HL-60/S4 treated with phorbol 12-myristate 13-acetate at 8.2 ng/mL for 4 days and 3 days (cell line): ENCODE data around the gene SAXO2.
"Not testable (repeated sequence)": the region's sequence is repeated elsewhere in the genome, so short reads cannot be mapped to it uniquely, and the experiment has no call there.

Experiments used
- in situ Hi-C: fragments of 300-500 bp; cut with MboI; formaldehyde crosslinking; loops from 2 replicates; pipeline ENCODE4 v1.15.0; 2022; ENCODE audit warnings: low sequenced_read_pairs

Gene SAXO2

DNA sequence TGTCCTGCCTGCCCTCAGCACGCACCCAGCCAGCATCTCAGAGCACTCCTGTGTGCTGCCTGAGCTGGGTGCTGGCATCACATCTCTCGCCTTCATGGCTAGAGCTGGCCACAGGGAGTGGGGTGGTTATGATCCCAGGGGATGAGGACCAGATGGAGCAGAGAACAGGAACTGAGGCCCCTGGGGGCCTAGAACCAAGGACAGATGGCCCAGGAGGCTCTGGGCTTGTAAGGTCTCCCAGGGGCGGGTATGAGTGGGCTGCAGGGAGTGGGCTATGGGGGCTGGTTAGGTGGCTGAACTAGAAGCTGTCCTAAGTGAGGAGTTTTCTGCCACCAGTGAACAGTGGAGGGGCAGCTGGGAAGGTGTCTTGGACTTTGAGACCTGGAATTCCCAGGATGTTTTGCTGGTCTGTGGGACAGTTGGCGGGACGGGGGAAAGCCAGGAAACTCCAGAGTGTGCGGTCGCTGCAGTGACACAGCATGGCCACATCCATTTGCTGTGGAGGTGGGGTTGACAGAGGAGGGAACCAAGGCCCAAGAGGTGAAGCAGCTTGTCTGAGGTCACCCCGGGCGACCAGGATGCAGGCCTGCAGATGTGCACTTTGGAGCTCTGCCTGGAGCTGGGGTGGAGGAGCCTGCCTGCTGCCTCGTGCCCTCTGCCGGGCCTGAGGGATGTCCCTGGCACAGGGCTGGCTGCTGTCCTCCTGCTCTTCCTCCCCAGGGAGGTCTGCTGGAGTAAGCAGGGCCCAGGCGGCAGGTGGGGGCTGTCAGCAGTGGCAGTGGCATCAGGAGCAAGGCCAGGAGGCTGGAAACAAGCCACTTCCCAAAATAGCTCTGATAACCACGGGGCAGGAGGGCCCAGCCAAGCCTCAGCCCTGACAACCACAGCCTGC, 70.3 kb downstream of the SAXO2 start:
- in situ Hi-C loops: not testable (repeated sequence)

DNA sequence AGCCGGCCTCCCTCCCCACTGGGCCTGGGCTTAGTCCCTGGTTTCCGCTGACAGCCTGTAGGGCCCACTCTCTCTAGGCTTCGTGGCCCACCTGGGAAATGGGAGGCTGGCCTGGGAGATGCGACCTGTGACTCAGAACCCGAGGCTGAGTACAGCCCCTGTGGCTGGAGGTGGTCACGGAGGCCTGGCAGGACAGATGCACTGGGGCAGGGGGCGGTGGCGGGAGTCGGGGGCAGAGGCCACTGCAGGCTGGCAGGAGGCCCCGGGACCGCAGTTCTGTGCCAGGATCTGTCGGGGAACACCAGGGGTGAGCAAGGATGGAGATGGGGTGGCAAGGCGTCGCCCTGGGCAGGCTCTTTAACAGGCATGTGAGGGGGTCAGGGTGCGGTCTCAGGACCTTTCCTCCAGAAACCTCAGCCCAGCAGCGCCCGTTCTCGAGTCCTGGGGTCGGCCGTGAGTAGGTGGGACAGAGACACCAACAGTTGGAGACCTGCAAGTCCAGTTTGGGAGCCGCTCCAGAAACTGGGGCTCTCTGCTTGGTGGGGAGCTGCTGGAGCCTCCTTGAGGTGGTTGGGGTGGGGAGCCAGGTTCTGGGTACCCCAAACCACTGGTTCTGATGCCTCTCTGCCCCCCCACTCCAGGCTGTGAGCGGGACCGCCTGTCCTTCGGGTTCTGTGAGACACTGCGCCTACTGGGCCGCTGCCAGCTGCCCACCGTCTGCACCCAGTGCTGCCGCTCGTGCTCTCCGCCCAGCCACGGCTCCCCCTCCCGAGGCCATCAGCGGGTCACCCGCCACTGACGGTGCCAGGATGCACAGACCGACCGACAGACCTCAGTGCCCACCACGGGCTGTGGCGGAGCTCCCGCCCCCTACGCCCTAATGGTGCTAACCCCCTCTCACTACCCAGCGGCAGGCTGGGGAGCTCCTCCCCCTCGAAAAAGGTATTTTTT, 71.3 kb downstream of the SAXO2 start:
- in situ Hi-C loops: not testable (repeated sequence)
